Measurements from ENCODE around the gene NCOA3.
"Not testable (repeated sequence)": the region's sequence is repeated elsewhere in the genome, so short reads cannot be mapped to it uniquely, and the experiment has no call there.

NCOA3 gene

DNA sequence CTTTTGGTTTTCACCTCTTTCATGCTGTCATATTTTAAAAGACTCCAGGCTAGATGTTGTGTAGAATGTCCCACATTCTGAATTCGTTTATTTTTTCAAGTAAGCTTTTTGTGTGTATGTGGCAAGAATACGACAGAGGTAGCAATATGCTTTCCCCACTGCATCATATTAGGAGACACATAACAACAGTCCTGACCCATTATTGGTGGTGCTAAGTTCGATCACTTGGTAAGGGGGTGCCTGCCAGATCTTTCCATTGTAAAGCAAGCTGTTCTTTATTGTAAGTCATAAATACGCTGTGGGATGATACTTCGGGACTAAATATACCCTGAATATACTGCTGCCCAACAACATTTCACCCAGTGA, 588 bp upstream of the NCOA3 start:
- no peak for DNase-seq

DNA sequence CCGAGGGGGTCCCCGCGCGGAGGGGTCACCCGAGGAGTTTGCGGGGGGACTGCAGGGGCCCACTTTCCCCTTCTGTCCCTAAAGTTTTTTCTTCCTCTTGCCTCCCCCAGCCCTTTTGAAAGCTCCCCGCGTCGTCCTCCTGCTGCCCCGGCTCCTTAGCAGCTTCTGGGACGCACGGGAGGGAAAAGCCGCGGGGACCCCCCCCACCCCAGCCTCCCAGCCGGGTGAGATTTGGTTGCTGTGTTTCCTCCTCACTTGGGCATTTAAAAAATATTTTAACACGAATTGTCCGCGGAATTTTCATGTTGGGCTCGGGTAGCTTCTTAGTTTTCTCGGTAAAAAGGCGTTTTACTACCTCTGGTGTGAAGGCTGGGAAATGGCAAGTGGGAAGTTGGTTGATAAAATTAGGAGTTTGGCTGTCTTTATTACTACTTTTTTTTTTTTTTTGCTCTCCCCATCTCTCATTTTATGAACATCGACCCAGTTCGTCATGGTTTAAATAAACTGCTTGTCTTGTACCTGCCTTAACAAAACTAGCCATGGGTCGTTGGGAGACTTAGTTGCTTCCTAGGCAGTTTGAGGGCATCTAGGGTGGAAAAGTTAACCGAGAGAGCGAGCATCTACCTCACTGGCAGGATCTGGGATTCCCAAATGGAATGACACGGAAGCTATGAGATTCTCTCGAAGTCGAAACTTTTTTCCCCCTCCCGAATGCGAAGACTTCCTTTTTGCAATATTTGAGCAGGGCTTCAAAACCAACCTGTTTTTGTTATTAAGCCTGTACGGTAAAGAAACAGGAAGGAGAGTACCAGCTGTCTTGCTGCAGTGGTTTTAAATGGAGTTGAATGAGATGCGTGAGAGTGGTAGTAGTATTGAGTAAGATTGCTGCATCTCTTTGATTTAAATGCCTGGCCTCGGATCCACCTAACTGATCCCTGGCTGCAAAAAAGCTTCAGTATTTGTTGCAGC, 868 bp downstream of the NCOA3 start:
- DNase-seq, result peak; percentile 33 to 39

DNA sequence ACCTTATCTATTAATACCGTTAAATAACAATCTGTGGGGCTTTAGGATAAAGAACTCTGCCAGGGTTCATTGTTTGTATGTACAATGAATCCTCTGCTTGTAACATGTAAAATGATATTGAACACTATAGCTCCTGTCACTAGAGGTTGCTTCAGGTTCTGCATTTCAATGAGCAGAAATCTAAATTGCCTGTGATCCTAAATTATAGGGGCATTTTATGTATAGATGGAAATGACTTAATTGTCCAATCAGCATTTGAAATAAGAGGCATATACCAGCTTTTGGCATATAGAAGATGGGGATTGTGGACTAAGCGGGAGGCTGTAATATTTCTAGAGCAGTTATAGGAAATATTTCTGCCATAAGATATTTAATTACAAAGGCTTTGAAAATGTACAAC, 2.0 kb downstream of the NCOA3 start:
- no peak for DNase-seq

DNA sequence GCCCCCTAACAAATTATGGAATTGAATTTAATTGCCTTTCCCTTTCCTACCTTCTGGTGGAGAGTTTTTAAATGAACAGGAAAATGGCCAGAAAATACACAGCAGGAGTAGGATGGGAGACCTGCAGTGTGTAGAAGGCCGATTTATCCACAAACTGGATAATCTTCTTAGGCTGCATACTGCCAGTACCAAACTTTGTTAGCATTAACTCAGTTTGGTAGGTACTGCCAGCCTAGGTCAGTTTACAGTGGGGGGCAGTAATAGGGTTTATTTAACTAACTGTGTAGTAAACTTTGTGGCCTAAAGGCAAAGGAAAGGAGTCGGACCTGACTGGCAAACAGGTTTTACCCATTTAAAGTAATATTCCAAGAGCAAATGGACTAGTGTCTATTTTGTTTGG, 4.6 kb downstream of the NCOA3 start:
- DNase-seq, result no peak

DNA sequence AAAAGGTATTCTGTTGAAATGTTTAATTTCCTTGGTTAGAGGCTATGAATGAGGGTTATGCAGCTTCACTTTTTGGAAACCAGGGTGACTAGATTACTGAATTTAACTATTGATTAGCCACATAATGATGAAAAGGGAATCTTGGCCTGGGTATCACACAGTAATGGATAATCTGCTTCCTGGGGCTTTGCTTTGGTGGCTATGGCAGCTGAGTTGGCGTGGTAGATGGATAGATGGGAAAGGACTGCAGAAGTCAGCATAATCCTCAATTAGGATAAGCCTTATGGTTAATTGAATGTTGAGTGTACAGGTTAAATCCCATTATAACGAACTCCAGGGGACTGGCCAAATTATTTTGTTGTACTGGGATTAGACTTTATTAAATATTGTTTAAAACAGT, 5.2 kb downstream of the NCOA3 start:
- no peak for DNase-seq

DNA sequence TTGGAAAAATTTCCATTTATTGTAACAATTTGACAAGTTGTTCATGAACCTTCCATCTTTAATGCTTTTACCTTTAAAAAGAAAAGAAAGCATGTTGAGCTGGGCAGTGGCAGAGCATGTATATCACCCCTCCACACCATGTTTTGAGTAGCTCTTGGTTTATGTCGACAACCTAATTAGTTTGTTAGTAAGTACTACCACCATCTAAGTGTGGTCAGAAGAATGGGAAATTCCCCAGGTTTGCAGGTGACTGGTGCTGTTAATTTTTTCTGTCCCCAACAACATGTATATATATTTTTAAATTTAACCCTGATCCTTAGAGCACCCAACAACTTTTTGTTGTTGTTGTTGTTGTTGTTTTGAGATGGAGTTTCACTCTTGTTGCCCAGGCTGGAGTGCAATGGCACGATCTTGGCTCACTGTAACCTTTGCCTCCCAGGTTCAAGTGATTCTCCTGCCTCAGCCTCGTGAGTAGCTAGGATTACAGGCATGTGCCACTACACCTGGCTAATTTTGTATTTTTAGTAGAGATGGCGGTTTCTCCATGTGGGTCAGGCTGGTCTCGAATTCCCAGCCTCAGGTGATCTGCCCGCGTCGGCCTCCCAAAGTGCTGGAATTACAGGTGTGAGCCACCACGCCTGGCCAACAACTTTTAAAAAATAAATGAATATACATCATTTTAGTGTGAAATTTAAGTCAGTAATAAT, 5.7 kb downstream of the NCOA3 start:
- not testable (repeated sequence) for DNase-seq

DNA sequence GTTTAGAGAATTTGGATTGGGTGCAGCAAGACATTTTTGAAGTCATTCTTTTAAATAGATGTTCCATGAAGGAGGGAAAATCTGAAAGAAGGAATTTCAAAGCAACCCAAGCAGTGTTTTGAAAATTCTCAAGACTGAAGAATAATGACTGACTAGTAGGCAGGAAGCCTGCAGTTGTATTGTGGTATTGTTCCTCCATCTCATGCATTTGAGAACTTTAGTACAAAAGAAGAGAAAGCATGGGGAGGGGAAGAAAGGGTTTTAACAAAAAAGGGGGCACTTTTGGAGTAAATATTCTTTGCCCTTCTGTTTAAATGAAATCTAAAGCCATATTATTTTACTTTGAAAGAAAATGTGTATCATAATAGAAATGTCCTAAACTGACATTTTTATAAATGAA, 6.6 kb downstream of the NCOA3 start:
- DNase-seq, result no peak

DNA sequence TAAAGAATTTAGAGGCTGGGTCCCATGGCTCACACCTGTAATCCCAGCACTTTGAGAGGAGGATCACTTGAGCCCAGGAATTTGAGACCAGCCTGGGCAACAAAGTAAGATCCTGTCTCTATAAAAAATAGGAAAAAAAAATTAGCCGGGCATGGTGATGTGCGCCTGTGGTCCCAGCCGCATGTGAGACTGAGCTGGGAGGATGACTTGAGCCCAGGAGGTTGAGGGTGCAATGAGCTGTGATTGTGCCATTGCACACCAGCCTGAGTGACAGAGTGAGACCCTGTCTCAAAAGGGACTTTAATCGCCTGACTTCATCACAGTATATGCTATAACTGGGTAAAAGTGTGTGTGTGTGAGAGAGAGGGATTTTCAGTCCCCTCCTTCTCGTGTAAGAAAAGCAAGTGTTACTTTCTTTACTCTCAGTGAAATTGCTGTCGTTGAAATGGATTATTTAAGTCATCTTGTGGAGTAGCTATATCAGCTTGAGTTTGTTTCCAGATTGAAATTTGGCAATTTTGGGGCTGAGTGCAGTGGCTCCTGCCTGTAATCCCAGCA, 7.5 kb downstream of the NCOA3 start:
- no peak for DNase-seq

DNA sequence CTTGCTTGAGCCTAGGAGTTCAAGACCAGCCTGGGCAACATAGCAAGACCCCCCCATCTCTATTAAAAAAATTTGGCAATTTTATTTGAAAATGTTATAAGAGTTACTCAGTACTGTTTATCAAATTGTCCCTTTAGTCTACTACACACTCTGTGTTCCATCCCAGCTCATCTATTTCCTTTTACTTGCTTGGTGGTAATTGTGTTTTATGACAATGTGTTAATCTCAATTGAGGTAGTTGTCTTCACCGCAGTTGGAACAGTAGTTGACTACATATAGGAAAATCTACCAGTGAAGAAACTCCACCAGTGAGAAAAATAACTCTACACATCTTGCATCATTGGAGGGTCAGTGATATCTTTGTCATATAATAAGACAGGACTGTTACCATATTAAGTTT, 8.0 kb downstream of the NCOA3 start:
- no peak for DNase-seq

DNA sequence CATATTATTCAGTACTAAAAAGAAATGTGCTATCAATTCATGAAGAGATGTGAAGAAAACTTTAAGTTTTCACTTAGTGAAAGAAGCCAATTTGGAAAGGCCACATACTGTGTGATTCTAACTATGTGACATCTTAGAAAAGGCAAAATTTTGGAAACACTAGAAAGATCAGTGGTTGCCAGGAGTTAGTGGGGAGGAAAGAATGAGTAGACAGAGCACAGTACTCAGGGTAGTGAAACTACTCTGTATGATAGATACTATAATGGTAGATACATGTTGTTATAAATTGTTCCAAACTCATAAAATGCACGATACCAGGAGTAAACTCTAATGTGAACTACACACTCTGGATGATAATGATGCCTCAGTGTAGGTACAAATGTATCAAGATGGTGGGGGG, 14.2 kb downstream of the NCOA3 start:
- no peak for DNase-seq

DNA sequence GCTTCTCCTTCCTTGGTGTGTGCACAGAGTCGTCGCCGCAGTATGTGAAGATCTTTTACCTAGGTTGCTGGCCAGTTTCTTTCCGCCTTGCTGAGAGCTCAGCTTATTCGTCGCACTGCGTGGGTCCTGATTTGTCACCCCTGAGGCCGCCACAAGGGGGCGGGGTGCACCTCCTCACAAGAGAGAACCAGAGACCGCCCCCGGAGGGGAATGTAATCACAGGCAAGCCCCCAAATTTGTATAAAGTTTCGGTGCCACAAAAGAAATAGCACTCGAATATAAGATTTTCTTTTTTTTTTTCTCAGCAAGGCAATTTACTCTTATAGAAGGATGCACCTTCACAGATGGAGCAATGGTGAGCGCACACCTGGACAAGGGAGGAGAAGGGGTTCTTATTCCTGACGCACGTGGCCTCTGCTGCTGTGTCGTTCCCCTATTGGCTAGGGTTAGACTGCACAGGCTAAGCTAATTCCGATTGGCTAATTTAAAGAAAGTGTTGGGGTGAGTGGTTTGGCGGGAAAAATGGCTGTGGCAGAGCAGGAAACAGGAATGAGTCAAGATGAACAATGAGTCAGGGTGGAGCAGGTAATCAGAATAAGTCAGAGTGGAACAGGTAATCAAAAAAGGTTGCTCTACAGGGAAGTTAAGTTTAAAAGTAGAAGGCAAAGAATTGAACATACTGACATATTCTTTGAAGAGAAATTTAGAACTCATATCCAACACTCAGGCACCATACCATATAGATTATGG, 19.5 kb downstream of the NCOA3 start:
- no peak for DNase-seq

DNA sequence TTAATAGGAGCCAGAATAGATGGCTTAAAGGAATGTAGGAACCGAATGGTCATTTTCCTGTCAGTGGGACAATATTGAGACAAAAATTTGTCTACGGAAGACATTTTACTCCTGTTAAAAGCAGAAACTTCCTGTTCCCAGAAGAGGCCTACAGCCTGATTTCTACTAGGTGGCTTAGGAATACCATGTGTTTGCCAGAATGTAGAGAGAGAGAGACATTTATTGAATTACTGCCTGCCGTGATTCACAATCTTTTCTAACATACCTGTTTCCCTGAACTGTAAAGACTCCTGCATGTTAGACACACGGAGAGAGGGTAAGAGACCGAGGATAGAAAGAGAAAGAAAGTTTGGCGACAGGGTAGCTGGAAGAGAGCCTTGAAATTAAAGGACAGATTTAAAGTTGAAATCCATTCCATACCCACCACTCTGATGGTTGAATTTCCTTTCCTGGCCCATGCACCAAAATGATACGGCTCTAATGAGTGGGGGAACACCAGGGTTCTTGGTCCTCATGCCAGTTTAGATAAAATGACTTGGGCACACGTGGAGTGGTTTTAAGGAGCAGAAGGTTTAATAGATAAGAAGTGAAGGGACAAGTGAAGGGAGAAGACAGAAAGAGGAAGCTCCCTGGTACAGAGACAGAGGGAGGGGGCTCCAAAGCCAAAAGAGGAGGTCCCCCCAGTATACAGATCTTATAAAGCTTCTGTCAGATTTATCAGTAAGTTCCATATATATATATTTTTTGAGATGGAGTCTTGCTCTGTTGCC, 22.5 kb downstream of the NCOA3 start:
- DNase-seq, result no peak

DNA sequence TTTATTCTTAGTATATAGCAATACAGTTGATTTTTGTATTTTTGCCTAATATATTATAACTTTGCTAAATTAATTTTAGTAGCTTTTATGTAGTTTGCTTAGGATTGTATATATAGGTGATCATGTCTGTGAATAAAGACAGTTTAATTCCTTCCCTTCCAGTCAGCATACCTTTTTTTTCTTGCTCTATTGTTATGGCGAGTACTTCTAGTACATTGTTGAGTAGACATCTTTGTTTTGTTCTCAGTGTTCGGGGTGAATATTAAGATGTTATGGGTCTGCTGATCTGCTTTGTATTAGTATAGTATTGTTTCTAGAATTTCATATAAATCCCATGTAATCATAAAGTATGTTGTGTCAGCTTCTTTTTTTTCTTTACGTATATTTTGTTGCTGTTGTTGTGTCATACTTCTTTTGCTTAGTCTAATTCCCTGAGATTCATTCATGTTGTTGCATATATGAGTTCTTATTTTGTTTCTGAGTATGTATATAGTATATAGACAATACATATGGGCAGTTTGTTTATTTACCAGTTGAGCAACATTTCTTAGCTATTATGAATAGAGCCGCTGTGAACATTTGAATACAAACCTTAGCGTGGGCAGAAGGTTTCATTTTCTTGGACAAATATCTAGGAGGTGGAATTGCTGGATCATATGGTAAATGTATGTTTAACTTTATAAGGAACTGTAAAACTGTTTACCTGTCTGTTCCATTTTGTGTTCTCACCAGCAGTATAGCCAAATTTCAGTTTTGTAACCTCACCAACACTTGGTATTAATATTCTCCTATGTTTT, 25.5 kb downstream of the NCOA3 start:
- no peak for DNase-seq

DNA sequence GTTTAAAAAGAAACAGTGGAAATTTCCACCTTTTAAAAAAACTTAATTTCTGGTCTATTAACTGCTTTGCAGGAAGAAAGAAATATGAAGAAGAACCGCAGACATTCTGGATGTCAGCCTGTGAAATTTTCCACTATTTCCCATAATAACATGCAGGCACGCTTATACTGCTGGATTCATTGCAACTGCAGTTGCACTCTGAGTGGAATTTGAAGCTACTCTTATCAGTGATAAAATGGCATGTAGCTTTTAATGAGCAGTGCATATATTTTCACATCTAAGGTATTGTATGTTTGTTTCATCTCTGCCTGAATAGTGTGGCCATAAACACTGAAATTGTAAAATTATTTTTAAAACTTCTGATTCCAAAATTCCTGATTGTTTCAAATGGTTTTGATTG, 28.2 kb downstream of the NCOA3 start:
- no peak for DNase-seq

DNA sequence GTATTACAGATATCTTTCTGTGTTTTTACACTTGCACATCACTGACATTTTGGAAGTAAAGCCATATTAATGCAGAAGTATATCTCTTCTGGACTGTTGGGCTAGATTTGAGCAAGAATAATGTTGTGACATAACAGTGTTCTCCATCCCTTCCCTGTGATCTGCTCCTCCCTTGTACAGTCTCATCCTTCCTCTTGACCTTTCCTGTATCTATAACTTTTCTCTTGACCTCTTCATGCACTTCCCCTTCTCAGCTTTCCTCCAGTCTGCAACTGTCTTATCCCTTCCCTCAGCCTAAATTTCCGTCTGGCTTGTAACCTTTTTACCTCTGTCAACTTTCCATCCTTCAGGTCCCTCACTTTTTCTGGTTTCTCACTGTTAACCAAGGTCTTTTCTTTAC, 29.8 kb downstream of the NCOA3 start:
- no peak for DNase-seq

DNA sequence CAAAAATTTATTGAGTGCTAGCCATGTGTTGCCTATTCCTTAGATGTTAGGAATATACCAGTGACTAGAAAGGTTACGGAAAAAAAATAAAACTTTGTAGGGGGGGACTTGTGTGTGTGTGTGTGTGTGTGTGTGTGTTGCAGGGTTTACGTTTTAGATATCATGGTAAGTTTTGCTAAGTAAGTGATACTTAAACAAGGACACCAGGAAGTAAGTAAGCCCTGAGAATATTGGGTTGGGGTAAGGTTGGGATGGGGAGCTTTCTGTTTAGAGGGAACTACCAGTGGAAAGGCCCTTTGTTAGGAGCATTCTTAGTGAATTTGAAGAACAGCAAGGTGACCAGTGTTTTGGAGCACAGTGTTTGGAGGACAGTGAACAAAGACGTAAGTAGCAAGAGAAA, 30.3 kb downstream of the NCOA3 start:
- no peak for DNase-seq

DNA sequence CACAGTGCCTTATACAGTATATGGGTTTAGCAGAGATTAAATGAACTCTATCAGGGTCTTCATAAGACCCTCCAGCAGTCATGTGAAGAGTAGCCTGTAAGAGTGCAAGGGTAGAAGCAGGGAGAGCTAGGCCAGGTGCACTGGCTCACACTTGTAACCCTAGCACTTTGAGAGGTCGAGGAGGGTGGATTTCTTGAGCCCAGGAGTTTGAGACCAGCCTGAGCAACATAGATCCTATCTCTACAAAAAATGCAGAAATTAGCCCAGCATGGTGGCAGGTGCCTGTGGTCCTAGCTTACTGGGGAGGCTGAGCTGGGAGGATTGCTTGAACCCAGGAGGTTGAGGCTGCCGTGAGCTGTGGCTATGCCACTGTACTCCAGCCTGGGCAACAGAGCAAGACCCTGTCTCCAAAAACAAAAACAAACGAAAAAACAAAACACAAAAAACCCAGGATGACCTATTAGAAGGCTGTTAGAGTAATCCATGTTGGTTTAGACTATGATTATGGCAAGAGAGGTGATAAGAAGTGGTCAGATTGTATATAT, 31.9 kb downstream of the NCOA3 start:
- DNase-seq, result no peak

DNA sequence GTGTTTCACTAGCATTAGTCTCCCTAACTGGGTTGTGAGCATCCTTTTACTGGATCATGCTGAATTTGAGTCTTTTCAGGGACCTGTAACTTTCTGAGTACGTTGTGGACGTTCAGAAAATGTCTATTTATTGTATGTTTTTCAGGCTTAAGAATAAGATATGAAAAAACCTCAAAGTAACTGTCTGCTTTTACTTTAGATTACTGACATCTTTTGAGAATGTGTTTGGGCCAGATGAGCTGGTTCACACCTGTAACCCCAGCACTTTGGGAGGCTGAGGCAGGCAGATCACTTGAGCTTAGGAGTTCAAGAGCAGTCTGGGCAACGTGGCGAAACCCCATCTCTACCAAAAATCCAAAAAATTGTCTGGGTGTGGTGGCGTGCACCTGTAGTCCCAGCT, 32.7 kb downstream of the NCOA3 start:
- DNase-seq, result no peak

DNA sequence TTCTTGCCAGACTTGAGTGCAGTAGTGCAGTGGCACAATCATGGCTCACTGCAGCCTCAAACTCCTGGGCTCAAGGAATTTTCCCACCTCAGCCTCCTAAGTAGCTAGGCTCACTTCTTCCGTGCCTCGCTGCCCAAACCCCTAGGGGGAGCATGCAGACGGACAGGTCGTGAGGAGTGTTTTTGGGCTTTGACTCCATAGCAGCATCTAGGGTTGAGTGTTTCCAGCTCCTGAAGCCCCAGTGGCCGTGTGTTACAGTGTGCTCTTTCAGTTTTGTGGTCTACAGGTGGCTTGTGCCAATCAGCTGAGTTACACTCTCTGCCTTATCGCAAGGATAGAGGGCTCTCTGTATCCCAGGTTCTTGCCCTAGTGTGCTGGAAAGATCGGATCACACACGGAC, 33.4 kb downstream of the NCOA3 start:
- no peak for DNase-seq

DNA sequence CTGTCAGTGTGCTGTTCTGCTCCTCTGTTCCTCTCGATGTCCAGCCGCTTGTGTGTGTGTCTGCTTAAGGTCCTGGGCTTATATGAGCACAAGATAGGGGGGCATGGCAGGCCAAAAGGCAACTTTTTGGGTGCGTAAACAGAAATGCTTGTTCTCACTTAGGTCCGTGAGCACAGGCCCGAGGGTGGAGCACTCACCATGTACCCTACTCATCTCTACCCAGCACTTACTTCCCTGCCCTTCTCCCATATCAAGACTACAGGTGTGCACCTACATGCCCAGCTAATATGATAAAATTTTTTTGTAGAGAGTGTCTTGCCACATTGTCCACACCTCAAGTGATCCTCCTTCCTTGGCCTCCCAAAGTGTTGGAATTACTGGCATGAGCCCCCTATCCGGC, 34.3 kb downstream of the NCOA3 start:
- no peak for DNase-seq
